Measurements from ENCODE around the gene PIP5K1B. TPM values are rescaled to one million over a fixed set of nuclear protein-coding genes. Genes with fewer than 3 reads are reported as not detected.

The PIP5K1B gene
- total RNA-seq, 1 experiment from 2014 or later: not detected

- H3K4me3 ChIP-seq (ENCODE audit: low read depth in 2 of 2, low read length in 2 of 2): no peak overlapping the region
- H3K9me3 ChIP-seq (ENCODE audit: control insufficient read depth, insufficient read depth, low read depth, low read length): no peaks in the 10 kb centered on the region
- no peaks in the 10 kb centered on the region for H3K4me1 ChIP-seq (ENCODE audit: control insufficient read depth, insufficient read depth, low read length)
- in situ Hi-C loops (cut with HindIII; ENCODE audit: low pct_unique_long_range_greater_than_20kb, low sequenced_read_pairs) (no loop called here), intact Hi-C loops (cut with micrococcal nuclease; ENCODE audit: unreplicated experiment) (no loop called here)
- H3K27me3 ChIP-seq (ENCODE audit: control insufficient read depth, insufficient read depth, low read length): no peaks in the 10 kb centered on the region; the same call in 1 of the 2 replicates
- no peak for TF ChIP-seq SIN3A (IDR thresholded peaks at IDR 0.05; ENCODE audit: borderline replicate concordance, insufficient read depth, low read depth, low read length)
- TF ChIP-seq POLR2AphosphoS5 (IDR thresholded peaks at IDR 0.05; ENCODE audit: low read depth, low read length): no peak
- TF ChIP-seq REST (IDR thresholded peaks at IDR 0.05; ENCODE audit: insufficient read depth in 1 of 2, low read depth in 2 of 2, low read length in 1 of 2): no peak
- no peak for TF ChIP-seq TCF7L2 (IDR thresholded peaks at IDR 0.05; ENCODE audit: low read depth, low read length)
- no peak for TF ChIP-seq CTCF (IDR thresholded peaks at IDR 0.05)
- no peak for DNase-seq (ENCODE audit: low read depth, low spot score)
- no peak overlapping the region for H3K27ac ChIP-seq (ENCODE audit: low read length)
- ChIA-PET CTCF (no interaction called here), POLR2A (no interaction called here)
- H3K36me3 ChIP-seq (ENCODE audit: control insufficient read depth, insufficient read depth, low read length): no peaks in the 10 kb centered on the region
- ATAC-seq: no peak
- BruUV-seq (replicated peaks): no TSS peak
Measured at GRCh38 chr9:68927165-68927564, 222.1 kb downstream of the PIP5K1B start.

- DNase-seq (ENCODE audit: low read depth, low spot score) (no peak), ATAC-seq (no peak)
- ChIA-PET CTCF (no interaction called here), POLR2A (no interaction called here)
- Histone ChIP-seq H3K36me3 (ENCODE audit: control insufficient read depth, insufficient read depth, low read length) (no peaks in the 10 kb centered on the region), H3K27me3 (ENCODE audit: control insufficient read depth, insufficient read depth, low read length) (no peaks in the 10 kb centered on the region), H3K9me3 (ENCODE audit: control insufficient read depth, insufficient read depth, low read depth, low read length) (no peaks in the 10 kb centered on the region), H3K4me1 (ENCODE audit: control insufficient read depth, insufficient read depth, low read length) (no peaks in the 10 kb centered on the region), H3K4me3 (ENCODE audit: low read depth in 2 of 2, low read length in 2 of 2) (no peak overlapping the region), H3K27ac (ENCODE audit: low read length) (no peak overlapping the region)
- no TSS peak for BruUV-seq (replicated peaks)
- in situ Hi-C loops (cut with HindIII; ENCODE audit: low pct_unique_long_range_greater_than_20kb, low sequenced_read_pairs) (no loop called here), intact Hi-C loops (cut with micrococcal nuclease; ENCODE audit: unreplicated experiment) (no loop called here)
- TF ChIP-seq TCF7L2 (IDR thresholded peaks at IDR 0.05; ENCODE audit: low read depth, low read length) (no peak), REST (IDR thresholded peaks at IDR 0.05; ENCODE audit: insufficient read depth in 1 of 2, low read depth in 2 of 2, low read length in 1 of 2) (no peak), POLR2AphosphoS5 (IDR thresholded peaks at IDR 0.05; ENCODE audit: low read depth, low read length) (no peak), SIN3A (IDR thresholded peaks at IDR 0.05; ENCODE audit: borderline replicate concordance, insufficient read depth, low read depth, low read length) (no peak)
Measured at GRCh38 chr9:68931821-68932220, 226.8 kb downstream of the PIP5K1B start.
